GM18858 (cell line): ENCODE results near the gene DNAJA1.
"Not testable (repeated sequence)": the region's sequence is repeated elsewhere in the genome, so short reads cannot be mapped to it uniquely, and the experiment has no call there.

Source experiments
- ATAC-seq: cut with Tn5 transposase; IDR thresholded peaks from one replicate; pipeline ENCODE4 v1.9.1; 2021; ENCODE audit not compliant: unreplicated experiment

DNAJA1 gene

DNA sequence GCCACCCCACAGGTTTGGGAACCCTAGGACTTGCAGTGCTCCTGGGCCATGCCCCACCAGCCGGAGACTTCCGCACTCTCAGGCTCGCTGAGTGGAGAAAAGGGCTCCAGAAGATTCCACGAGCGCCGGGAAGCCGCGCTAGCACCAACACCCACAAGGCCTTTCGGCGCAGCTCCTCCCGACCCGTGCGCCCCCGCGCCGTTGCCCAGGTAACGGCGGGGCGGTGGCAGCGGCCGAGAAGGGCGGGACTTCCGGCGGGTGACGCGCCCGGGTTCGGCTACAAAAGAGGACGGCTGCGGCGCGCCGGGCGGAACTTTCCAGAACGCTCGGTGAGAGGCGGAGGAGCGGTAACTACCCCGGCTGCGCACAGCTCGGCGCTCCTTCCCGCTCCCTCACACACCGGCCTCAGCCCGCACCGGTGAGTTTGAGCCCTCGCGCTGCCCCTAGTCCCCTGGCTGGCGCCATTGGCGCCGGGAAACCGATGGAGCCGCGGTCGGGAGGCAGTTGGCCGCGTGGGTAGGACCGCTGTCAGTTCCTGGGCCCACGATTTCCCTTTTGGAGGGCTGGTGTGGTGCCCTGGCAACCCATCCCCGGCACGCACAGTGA is at the start of gene DNAJA1:
Gene DNAJA1, plus strand, starts transcription at position 308 of the 606 bp plus-strand sequence. CDS start 1,212 bp downstream, outside the sequence.
- peak; percentile 91 for ATAC-seq

GRCh38 chr9:32978051-32978450 is 47.0 kb upstream of the DNAJA1 start:
- no peak for ATAC-seq

GRCh38 chr9:32986971-32987370 is 38.1 kb upstream of the DNAJA1 start:
- no peak for ATAC-seq

DNA sequence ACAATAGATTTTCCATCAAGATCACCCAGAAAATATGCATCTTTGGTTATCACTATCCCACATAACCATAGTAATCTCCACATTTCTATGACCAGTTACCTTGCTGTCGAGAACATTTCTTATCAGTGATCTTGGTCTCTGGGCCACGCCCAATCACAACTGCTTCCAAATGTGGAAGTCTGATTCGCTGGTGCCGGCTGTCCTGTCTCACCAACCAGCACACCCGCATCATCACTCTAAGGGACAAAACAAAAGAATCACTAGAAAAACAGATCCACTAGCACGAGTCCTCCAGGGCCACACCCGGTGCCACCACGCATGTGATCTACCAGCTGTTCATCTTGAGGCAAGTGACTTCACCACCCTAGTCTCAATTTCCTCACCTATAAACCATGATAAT is 35.4 kb upstream of the DNAJA1 start:
- no peak for ATAC-seq

GRCh38 chr9:32991897-32992594 is 33.0 kb upstream of the DNAJA1 start:
- ATAC-seq, result no peak

GRCh38 chr9:32992595-32993238 is 32.4 kb upstream of the DNAJA1 start:
- no peak for ATAC-seq

DNA sequence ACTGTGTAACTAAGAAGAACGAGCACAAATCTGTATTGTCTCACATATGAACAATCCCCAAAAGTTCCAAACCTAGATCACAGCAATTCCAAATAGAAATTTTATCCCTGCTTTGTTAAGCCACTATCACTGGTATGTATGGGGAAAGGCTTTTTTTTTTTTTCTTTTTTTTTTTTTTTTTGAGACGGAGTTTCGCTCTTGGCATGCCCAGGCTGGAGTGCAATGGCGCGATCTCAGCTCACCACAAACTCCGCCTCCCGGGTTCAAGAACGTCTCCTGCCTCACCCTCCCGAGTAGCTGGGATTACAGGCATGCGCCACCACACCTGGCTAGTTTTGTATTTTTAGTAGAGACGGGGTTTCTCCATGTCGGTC is 24.4 kb upstream of the DNAJA1 start:
- not testable (repeated sequence) for ATAC-seq

DNA sequence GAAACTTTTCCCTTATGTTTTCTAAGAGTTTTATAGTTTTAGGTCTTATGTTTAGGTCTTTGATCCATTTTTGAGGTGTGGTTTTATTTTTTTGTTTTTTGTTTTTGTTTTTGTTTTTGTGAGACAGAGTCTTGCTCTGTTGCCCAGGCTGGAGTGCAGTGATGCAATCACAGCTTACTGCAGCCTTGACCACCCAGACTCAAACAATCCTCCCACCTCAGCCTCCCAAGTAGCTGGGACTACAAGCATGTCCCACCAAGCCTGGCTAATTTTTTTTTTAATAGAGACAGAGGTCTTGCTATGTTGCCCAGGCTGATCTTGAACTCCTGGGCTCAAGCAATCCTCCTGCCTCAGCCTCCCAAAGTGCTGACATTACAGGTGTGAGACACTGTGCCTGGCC is 19.7 kb upstream of the DNAJA1 start:
- not testable (repeated sequence) for ATAC-seq

GRCh38 chr9:33007755-33008154 is 17.3 kb upstream of the DNAJA1 start:
- ATAC-seq, result no peak

DNA sequence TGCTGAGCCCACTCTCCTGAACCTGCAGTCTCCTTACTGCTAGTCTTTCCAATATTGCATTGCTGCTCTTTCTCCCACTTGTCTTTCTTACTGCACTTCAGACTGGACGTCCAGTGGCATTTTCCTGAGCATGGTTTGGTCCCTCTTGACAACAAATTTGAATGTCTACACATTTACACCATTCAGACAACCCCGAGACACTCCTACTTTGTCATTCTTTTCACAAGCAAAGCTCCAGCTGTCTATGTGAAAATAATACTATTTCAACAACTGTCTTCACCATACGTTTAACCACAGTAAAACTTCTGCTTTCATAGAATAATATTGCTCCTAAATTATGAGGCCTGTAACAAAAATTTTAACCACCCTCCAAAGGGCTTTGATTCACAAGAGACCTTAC is 13.2 kb upstream of the DNAJA1 start:
- no peak for ATAC-seq

DNA sequence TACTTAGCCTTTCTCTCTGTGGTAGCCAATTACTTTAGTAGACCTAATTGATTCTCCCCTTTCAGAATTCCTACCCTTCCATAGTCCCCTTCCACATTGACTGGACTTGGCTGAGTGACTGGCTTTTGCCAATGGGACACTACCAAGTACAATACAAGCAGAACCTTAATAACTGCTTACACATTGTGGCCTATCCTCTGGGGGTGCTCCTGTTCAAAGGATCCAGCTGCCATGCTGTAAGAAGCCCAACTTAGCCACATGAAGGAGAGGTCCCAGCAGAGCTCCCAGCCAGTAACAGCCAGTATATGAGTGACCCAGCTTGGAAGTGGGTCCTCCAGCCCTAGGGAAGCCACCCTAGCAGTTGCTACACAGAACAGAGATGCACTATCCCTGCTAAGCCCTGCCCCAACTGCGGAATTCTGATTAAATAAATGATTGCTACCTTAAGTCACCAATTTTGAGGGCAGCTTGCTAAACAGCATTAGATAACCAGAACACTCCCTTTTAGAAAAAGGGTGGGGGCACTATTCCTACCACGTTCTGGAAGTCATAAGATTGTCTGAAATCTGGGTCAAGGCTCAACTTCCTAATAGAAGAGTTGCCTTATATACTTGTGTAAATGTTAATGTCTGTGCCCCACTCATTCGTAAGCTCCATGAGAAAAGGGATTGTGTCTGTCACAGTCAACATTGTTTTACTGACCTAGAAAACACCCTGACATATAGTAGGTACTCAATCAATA is 12.6 kb upstream of the DNAJA1 start:
- no peak for ATAC-seq

GRCh38 chr9:33013962-33014664 is 11.0 kb upstream of the DNAJA1 start:
- ATAC-seq, result no peak

DNA sequence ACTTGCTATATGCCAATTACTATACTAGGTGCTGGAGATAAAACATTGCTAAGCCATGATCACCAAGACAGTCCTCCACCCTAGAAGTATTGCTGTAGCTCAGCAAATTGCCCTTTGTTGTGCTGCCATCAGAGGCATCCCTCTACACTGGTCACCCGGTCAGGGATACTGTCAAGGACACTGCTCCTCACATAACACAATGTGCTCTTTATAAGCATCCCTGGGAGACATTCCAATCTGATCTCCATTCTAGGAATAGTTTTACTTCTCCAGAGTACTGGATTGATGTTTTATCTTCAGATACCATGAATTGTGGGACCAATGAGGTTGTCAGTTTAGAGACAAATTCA is 10.4 kb upstream of the DNAJA1 start:
- ATAC-seq, result no peak

- ATAC-seq, result peak; percentile 49
These were observed 7.6 kb upstream of the DNAJA1 start for GRCh38 chr9:33017283-33018041.

DNA sequence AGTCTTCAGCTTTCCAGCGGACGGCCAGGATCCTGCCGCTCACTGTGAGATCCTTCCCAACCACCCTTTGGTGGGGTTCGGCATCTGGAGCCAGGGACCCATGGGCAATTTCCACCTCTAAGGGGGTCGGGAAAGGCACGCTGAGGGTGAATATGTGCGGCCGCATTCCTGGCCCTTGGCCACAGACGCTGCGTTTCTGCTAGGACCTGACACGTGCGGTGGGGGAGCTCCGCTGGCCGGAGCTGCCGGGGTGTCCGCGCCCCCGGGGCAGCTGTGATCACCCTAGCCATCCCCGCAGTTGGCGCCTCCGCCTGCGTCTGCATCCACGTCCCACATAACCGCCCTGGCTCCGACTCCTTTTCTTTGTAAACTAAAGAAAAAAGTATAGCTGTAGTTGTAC is 5.3 kb upstream of the DNAJA1 start:
- no peak for ATAC-seq

DNA sequence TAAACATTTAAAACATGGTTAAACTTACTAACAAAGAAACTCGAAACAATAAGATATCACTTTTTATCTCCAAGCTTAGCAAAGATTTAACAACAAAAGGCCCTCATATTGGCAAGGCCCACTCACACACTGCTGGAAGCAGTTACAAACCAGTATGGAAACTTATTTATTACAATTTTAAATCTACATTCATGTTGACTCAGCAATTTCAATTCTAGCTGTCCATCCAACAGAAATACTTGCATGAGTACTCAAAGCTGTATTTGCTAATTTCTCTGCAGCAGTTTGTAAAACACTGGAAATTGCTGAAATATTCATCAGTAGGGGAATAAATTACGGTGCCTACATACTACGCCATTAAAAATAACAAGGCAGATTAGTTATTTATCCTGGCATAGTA is 2.8 kb upstream of the DNAJA1 start:
- ATAC-seq, result no peak

- ATAC-seq, result no peak
These were observed 2.3 kb upstream of the DNAJA1 start for GRCh38 chr9:33022755-33023154.

DNA sequence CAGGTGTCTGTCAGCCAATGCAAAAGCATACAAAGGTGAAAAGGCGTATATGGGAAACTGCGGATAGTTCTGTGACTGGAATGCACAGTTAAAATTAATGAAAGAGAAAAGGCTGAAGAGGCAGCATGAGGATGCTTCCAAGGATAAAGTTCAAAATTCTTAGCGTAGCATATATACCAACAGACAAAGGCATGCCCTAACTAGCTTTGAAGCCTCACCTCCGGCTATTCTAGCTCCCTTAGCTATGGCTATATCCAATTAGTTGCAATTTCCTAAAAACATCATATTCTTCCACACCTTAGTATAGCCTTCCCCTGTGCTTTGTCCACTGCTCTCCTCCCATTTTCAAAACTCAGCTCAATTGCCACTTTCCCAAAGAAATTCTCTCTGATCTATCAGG is 1.4 kb upstream of the DNAJA1 start:
- no peak for ATAC-seq

DNA sequence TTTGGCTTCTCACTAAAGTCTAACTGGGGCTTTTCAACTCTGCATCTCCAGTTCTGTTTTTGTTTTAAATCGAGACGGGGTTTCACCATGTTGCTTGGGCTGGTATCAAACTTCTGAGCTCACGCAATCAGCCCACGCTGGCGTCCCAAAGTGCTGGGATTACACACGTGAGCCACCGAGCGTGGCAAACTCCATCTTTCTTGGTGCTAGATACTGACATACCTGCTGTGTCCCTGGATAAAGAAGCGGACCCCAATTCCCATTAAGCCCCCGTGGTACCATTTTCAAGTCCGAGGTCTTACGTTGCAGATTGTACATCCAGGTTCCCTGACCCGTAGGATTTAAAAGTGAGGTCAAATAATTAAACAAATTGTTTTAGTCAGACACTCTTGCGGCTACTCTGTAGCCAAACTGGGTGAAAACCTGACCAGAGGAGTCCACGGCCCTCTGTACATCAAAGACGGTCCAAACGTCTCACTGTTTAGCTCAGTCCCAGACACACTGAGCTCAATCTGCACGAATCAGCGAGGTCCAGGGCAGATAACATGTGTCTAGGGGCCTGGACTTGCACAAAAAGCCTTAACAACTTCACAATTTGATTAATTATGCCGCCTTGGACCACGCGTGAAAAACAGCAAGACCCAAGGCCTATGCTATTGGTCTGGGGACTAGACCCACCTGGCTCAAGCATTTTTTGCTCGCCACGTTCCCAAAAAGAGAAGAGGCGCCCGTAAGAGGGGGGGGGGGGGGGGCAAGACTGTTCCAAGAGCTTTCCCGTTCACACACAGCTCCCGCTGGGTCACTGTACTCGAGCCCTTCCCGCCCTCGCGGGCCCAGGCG is 727 bp upstream of the DNAJA1 start:
- ATAC-seq, result no peak
